Tibial nerve (tissue), 4 donors: ENCODE results near the gene SHISAL2A.

Experiments
- CTCF ChIP-seq, 5 experiments: fragments of 200-600 bp in 3 of 5; fragments of 450-650 bp in 2 of 5; sonication (generic) in 3 of 5; IDR thresholded peaks; one replicate each; pipeline ENCODE4 v1.5.1; 2016 to 2019; ENCODE audit warnings: antibody characterized with exemption in 5 of 5, mild to moderate bottlenecking in 3 of 5, moderate library complexity in 2 of 5
- EP300 ChIP-seq, 2 donors: sonication (generic); formaldehyde crosslinking; IDR thresholded peaks; one replicate each; pipeline ENCODE4 v1.6.1; 2017; ENCODE audit warnings: antibody characterized with exemption in 2 of 2, mild to moderate bottlenecking in 1 of 2
- POLR2A ChIP-seq, 2 donors: fragments of 450-650 bp; IDR thresholded peaks; one replicate each; pipeline ENCODE4 v1.6.1; 2017; ENCODE audit warnings: antibody characterized with exemption in 2 of 2, mild to moderate bottlenecking in 2 of 2, moderate library complexity in 2 of 2

- TF ChIP-seq CTCF (IDR thresholded peaks at IDR 0.05): no peak
- no peak for TF ChIP-seq POLR2A (IDR thresholded peaks at IDR 0.05)
- no peak for TF ChIP-seq EP300 (IDR thresholded peaks at IDR 0.05)
Observed at GRCh38 chr1:52601991-52602855, 30.7 kb upstream of the SHISAL2A start, which contains the start of gene GPX7.
